Erythroblast (primary cell): ENCODE results near the gene KIAA1614.

ENCODE experiments used
- GATA1 ChIP-seq: IDR thresholded peaks from 2 replicates; pipeline ENCODE4 v1.6.1; 2011; ENCODE audit warnings: low read depth, mild to moderate bottlenecking, control low read depth, low read length, moderate library complexity
- POLR2A ChIP-seq: IDR thresholded peaks from 2 replicates; pipeline ENCODE4 v1.6.1; 2011; ENCODE audit warnings: mild to moderate bottlenecking, low read length

- TF ChIP-seq POLR2A (no peak), GATA1 (no peak)
Observed at GRCh38 chr1:180924939-180925338, 12.2 kb downstream of the KIAA1614 start.
